HK-2 (cell line): ENCODE data around the gene NELL1.

Experiments used
- DNase-seq: peaks from one replicate; pipeline ENCODE4 v3.0.0-alpha.2; 2018; ENCODE audit not compliant: unreplicated experiment

Gene NELL1

DNA sequence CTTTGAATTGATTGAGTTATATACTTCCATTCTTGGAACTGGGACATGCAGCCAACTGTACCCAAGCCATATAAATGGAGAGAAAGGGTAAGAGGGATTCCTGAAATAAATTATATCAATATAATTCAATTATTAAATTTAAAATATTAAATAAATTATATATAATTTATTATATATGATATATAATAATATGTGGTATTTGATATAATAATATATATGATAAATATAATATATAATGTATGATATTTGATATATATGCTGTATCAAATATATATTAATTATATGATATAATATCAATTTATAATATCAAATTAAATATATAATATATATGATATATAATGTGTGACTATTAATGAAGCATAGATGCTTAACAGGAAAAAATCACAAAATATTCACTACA lies 677.0 kb downstream of the NELL1 start:
- DNase-seq: no peak

GRCh38 chr11:21350613-21351012 lies 681.2 kb downstream of the NELL1 start:
- DNase-seq: no peak

DNA sequence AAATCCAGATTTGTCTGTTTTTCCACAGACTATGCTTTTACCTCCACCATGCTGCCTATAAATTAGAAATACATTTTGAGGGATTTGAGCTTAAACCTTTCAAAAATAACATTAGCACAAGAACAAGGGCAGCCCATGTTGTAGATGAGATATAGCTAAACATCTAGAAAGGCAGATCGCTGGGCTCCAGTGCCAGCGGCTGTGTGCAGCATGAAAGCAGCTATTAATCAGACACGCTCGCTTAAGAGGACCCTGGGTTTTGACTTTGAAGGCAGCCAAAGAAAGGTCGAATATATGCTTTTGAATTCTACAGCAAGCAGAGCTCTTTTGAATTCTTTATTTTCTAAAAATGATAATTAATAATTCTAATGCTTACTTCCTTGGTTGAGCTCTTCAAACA lies 684.0 kb downstream of the NELL1 start:
- no peak for DNase-seq

DNA sequence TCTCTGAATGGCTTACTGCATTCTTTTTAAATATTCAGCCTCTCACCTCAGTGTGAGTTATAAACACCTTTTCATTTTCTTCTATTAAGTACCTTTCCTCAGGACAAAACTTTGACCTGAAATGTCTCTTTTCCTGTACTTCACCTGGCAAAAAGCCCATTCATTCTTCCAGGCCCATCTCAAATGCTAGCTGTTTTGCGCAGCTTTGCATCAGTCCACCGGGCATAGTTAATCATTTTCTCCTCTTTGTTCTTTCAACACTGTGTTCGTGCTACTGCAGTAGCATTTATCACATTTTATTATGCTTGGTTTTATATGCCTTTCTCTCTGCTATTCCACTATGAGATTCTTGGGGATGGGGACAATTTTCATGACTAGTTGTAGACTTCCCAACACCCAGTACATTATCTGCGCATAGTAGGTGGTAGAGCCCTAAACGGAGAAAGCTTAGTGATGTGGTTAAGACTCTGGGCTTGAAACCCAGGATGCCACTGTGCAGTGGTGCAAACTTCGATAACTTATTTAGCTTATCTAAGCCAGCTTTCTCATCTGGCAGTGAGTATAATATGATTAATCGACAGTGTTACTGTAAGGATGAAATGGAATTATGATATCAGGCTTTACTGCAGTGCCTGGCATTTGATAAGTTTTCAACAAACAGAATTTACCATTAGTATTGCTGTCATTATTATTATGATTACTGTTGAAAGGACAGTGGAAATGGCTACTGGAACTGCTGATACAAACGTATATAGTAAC lies 695.7 kb downstream of the NELL1 start:
- no peak for DNase-seq

GRCh38 chr11:21369947-21370346 lies 700.6 kb downstream of the NELL1 start:
- no peak for DNase-seq

GRCh38 chr11:21371044-21371443 lies 701.7 kb downstream of the NELL1 start:
- no peak for DNase-seq

- no peak for DNase-seq
Observed at GRCh38 chr11:21372672-21373071, 703.3 kb downstream of the NELL1 start.

GRCh38 chr11:21374376-21374775 lies 705.0 kb downstream of the NELL1 start:
- no peak for DNase-seq

DNA sequence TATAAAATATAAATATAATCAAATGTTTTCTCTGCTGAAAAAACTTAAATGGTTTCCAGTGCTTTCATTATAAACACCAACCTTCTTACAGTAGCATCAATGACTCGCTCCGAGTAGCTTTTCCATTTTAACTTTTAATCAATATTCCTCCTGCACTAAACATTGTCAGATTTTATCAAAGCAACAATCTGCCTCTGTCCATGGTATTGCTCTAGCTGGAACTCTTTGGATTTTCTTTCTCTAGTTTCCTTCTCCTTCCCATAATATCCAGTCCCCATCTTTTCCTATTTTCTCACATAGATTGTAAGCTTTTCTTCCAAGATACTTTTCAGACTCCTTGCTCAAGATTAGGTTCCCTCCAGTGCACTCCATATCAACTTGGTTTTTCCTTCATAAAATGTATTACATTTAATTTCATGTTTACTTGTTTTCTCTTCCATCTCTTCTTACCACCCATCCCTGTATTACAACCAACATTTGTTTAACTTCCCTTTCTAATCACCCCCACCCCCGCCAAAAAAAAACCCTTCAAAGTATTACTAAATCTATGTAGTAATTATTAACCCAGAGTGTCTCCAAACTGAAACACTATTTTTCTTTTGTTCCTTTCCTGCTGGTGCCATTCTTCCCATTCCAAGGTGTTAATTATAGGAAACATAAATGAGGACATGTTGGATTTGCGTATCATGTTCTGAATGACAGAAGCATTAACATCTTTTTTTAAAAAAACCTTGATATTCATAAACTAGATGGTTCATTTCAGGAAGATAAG lies 716.5 kb downstream of the NELL1 start:
- DNase-seq: no peak

GRCh38 chr11:21390430-21390829 lies 721.0 kb downstream of the NELL1 start:
- no peak for DNase-seq

DNA sequence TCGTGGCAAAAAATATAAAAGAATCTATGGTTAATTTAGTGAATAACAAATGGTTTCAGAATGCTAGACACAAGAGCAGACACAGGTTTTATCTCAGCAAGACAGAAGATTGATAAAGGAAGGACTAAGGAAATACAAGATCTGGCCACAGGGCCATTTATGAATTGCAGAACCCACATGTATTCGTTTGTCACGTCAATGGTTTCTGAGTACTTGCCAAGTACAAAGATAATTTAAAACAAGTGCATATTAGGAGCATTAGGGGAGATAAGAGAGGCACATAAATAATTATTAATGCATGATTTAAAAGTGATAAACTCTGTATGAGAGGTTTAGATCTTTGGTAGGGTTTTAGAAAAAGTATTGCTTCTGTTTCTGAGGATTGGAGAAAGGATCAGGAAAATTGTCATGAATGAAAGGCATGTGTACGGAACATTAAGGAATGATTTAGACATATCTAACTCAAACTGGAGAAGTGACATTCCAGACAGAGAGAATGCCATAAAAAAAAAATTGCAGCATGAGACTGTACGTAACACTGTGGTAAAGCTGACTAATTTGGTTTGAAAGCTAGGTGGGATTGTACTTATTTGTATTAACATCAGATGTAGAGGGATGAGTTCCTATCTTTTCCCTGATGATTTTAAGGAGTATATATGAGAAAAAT lies 727.1 kb downstream of the NELL1 start:
- DNase-seq: no peak

DNA sequence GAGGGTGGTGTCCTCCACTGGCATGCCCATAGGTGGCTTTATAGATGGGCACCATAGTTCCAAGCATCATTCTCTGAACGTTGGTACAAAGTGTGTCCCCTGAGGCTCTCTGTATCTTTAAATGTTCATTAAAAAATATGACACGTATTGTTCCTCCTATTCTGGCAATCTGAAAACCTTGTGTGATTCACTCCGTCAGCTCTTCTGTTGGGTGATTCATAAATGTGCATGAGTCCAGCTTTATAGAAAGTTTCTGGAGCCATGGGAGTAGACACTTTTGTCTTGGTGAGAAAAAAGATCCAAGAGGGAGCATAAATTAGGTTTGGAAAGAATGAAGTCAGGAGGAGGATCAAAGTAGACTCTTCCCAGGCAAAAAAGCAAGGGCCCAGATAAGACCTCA lies 728.8 kb downstream of the NELL1 start:
- no peak for DNase-seq

GRCh38 chr11:21401496-21401895 lies 732.1 kb downstream of the NELL1 start:
- no peak for DNase-seq

DNA sequence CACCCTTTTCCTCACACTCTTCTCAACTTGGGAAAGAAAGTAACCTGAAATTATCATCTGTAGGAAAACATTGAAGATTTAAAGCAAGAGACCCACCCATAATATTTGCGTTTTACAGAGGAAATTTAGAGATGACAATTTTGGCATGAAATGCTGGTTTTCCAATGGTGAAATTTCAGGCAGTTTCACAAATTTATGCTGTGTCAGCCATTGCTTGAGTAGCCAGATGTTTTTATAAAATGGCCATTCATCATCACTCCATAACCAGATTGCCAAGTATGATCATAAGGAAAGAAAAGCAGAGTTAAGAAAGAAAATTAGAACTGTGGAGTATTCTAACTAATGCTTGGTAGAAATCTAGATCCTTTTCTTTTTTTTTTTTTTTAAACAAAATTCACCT lies 732.9 kb downstream of the NELL1 start:
- DNase-seq: no peak

GRCh38 chr11:21403069-21403468 lies 733.7 kb downstream of the NELL1 start:
- no peak for DNase-seq

GRCh38 chr11:21405422-21405821 lies 736.0 kb downstream of the NELL1 start:
- DNase-seq: no peak

DNA sequence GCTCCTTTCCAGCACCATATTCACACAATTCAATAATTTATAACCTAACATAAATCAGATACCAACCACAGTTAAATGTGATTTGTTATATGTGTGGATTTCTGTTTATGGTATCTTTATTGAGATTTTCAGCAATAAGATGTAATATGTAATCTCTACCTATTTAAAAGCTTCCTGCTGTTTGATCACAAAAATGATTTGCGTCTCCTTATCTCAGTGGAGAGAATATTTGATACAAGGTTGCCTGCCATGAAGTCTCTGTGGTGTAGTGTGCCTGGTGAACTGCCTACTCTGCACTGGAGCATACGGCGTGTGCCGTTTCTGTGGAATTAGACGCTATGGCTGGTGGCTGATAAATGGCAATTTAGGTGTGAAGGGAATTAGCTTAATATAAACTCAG lies 741.1 kb downstream of the NELL1 start:
- no peak for DNase-seq

DNA sequence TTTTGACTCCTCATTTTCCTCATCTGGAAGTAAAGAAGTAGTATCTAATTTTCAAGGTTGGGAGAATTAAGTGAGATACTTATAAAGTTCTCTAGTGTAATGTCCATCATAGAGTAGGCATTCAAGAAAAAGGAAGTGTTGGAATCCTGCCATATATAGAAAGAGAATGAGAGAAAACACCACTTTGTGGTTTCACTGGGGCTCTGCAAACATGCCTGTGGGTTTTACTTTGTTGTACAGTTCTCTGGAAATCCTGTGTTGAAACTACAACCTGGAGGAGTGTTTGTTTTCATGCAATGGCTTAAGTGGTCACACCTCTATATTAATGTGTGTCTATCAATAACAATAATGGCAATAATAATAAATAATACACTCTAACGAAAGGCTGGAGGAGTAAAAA lies 741.7 kb downstream of the NELL1 start:
- DNase-seq: no peak

DNA sequence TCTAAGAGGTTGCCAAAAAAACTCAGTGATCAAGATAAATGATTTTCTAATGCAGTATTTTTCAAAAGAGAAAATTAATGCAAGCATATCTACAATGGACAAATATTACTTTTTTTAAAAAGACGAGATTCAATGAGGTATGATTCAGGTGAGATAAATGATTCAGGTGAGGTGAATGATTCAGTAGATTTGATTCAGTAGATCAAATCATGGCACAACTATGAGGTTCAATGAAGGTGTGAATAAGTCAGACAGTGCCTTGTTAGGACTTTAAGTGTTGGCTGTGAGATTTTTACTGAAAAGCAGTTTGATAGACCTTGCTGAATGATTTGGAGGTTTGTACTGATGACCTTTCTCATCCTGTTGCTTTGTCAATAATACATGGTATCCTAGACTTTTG lies 742.2 kb downstream of the NELL1 start:
- no peak for DNase-seq

GRCh38 chr11:21412652-21413383 lies 743.4 kb downstream of the NELL1 start:
- no peak for DNase-seq

DNA sequence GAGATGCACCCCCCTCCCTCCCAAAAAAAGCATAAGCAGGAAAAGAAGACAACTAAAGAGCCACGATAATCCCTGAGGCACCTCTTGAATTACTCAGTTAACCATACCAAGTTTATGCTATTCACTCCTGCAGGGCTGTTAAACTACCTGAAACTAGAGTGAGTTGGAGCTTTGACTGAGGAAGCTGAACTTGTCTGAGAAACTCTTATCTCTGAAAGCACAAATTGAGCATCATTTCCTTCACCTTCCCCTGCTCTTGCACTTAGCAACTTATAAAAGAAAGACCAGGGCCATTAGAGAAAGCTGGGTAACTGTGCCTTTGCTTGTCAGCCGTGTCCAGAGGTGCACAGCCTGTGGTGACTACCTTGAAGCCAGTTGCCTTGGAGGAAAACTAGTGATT lies 745.6 kb downstream of the NELL1 start:
- no peak for DNase-seq

DNA sequence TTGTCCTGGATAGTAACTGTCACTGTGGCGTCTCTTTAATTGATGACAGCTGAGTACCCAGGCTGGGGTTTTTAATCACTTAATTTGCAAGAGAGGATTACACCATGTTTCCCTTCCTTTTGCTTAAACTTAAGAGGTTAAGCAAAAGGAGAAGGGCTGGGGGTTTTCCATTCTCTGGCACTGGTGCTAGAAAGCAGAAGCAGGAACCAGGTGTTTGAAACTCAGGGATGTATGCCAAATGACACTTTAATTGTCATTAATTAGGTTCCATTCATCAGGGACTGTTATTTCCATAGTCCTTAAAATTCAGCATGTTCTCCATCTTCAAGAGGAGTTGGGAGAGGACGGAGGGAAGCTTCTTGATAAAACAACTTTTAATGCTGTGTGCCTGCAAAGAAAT lies 746.2 kb downstream of the NELL1 start:
- DNase-seq: no peak
